Measurements from ENCODE around the gene BCAS3.

The BCAS3 gene

DNA sequence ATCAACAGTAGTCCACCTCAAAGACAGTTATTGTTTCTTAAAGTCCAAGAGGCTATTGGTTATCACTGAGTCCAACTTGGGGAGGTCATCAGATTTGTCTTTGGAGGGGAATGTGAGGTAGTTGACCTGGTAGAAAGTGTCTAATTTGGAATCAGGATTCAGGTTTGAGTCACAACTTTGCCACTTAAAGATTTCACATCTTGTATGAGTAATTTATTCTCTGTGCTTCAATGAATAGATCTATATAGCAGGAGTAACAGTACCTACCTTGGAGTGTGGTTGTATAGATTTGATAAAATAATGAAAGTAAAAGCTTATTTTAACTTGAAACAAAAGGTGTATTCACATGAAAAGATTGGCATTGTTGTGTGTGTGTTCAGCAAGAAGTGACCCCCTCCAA, 602.7 kb downstream of the BCAS3 start:
- no peak for DNase-seq

DNA sequence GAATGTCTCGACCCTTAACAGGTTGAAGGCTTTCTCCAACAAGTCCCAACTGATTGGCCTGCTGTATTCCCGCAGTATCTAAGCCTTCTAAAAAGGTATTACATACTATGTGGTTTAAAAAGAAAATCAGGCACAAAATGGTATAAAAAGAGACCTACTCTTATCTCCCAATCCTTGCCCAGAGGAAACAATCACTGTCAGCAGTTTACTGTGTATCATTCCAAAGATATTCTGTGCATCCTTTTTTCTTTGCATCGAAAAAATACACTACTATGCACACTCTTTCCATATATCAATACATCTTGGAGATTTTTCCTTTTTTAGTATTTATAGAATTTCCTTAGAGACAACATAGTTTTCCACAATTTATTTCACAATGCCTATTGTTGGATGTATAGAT, 603.2 kb downstream of the BCAS3 start:
- no peak for DNase-seq

DNA sequence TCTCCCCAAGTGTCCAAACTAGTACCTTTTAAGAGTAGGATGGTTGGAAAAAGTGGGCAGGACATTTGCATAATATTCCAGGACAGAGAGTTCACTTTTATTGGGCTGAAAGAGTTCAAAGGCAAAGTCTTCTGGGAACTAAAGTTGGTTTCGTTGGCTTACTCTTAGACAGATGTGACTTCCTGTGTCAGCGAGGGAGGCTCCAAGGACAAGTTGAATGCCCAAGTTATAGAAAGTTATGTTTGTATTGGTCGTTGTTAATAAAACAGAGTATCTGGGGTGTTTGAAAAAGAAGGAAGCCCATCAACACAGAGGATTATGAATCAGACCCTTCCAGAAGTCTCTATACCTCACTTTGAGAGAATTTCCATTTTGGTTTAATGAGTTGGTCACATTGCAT, 604.7 kb downstream of the BCAS3 start:
- DNase-seq = no peak

DNA sequence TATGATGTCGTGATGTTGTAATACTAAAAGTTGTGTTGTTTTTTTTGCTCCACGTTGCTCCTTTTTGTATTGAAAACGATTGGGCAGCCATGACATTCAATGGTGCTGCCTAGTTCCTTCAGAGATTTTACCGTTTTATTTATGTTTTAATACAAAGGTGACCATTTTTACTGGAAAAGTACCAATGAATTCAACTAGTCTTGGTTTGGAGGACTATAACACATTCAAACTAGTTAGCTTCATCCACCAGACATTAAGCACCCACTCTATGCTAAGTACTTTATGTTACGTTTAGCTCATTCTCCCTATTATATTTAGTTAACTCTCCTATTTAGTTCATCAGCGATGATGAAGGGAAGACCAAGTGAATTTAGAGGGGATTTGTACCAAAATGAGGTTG, 605.4 kb downstream of the BCAS3 start:
- DNase-seq = no peak

DNA sequence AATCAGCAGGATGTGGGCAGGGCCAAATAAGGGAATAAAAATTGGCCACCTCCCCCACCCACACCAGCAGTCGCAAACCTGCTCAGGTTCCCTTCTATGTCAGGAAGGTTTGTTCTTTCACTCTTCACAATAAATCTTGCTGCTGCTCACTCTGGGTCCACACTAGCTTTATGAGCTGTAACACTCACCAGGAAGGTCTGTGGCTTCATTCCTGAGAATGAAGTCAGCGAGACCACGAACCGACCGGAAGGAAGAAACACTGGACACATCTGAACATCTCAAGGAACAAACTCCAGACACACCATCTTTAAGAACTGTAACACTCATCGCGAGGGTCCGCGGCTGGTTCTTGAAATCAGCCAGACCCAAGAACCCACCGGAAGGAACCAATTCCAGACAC, 606.5 kb downstream of the BCAS3 start:
- no peak for DNase-seq

DNA sequence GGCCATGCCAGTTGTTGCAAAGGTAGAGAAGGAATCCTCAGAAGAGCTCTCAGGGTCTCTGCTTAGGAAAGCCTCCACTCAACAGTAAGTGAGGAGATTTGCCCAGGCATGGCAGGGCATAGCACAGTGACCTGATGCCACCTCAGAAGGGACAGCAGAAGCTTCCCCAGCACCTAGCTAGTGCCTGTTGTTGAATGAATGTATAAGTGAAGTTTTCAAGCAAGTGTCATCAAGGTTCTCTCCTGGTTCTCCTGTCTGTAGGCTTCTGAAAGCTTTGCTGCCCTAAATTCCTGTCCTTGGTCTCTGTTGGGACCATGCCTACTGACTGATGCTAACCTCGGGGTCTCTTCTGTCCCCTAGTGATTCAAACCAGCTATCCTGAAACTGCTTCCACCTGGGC, 607.1 kb downstream of the BCAS3 start:
- no peak for DNase-seq

DNA sequence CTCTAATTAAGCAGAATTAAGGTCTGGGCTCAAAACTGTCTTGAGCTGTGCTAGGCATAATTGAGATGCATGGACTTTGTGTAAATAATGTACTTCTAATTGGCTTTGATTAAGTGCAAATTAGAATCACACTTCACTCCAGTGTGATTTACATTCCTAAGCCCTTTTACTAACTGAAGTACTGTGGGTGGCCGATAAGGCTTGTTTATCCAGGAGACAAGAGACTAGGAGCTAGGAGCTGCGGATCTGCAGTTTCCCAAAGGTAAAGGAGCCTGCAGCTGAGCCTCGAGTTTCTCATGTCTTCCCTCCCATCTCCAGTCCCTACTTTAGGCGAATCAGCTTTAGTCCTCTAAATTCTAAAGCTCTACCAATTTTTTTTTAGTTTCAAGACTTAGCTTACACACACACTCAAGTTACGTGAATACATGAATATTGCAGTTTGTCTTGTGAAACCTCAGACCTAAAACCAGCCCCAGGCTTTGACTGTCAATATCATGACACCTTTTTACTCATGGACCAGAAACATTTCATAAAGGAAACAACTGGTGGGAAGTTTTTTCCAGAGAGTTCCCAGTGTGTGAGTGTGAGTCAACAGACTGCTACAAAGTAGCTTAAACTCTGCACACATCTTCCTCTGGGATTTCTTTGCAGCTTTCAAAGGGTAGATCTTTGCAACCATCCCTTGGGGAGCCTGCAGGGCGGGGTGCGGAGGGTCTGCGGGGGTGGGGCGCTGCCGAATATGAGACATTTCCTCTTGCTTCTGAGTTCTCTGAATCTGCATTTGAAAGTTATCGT, 608.1 kb downstream of the BCAS3 start:
- DNase-seq = no peak

DNA sequence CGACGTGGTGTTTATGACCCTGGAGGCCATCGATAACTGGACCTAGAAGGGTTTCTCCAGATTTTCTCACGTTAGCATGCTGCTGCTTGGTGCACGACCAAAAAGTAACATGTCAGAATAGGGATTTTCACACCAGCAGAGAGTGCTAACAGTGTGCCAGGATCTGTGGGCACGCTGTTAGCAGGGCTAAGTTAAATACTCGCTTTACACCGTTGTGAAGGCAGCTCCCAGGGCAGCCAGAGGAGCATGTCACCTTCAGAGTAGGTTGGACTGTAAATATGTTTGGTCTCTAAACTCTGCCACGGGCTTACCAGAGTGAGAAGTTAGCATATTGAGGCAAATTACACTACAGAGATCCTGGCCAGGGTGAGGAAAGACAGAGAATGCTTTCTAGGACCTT, 608.8 kb downstream of the BCAS3 start:
- no peak for DNase-seq

DNA sequence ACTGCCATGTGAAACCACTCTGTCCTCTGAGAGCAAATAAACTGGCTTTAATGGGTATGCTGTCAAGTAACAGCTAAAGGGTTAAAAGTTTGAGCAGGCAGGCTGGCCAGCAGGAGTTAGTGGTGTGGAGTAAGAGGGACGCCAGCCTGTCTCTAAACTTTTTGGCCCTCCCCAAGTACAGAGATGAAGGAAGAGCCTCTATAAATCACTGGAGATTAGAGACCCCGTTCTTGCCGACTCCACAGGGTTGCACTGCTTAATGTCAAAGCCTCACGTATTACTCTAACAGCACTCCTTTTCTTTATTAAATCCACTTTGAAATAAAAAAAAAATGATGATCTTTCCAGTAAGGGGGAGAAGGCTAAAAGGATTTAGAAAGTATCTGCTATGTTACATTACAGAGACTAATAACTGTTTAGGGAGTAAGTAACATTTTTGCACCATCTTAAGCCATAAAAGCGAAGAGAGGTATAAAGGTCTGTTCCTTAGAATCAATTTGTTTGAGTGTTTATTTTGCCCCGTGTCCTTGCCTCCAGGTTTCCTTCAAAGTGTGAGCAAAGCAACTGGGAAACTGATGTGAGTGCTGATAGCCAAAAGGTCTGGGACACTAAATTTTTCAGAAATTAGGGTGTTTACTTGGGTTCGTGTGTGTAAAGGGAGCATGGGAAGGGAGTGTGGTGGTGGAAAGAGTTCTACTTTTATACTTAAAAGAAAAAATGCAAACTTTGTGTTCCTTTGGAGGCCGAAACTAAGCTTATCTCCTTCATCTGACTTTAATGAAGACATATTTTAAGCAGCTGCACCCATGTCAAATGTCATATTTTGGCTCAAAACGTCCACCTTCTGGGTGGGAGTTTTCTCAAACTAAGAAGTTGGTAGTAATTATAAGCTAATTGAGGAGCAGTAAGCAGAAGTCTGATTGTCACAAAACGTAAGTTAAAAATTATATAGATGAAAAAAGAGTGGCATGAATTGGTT, 612.0 kb downstream of the BCAS3 start:
- no peak for DNase-seq

DNA sequence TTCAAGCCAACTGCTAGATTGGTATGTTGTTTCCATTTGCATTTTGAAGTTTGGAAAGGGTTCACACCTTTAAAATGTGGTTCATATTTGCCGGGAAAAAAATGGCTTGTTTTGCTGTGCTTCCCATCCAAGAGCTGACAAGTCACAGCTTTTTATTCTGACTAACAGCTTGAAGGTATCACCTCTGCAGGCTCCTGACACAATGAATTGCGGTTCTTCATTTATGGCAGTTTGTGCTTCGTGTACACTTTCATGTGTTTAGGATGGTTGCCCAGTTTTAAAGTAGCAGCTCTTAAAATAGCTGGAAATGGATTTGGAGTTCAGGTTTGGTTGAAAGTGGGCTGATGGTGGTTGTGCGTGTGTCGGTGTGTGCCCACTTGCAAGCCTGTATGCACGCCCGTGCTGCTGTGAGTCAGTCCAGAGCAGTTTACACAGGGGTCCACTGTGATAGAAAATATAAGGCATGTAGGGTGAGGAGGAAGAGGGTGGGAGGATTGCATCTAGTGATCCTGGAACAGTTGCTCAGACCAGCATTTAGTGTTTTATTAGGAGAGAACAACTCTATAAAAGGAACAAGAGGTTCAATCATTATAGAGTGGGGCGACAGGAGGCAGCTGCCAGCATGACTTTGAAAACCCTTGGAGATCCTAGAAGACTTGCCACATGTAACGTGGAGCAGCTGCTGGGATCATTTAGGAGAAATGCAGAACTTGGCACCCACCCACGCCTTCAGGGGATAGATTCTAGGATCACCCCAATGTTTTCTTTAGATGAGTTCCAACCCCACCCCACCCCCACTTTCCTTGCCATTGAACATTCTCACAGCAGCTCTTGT, 614.0 kb downstream of the BCAS3 start:
- peak; percentile 4 for DNase-seq

DNA sequence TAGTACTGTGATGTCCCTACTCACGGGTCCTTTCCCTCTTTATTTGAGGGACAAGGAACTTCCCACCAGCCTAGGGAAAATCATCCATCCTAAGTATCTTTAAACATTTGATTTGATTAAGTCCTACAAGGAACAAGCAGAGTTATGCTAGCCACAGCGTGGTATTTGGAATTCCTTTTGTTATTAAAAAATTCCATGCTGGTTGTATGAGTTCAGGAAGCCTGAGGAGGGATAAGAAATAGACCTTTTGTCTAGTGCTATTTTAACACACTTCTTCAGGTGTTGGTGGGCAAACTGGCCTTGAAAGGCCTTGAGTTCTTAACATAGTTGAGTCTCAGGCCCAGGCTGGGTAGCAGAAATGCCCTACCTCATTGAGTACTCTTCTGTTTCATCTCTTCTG, 616.6 kb downstream of the BCAS3 start:
- no peak for DNase-seq

DNA sequence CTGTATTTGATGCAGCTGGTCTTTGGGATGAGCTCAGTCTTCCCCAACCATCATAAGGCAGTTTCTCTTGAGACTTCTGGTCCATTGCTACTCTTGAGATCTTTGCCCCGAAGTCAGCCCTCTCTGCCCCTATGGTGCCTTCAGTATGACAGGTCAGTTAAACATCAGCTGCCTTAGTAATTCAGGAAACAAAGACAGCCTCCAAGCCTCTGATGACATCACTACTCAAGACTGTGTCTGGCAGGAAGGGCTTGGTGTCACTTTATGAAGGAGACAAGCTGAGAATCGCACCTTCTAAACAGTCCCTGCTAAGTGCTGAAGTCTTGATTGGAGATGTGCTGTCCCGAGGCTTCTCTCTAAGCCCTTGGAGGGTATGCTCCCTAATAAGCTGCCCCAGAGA, 617.1 kb downstream of the BCAS3 start:
- no peak for DNase-seq

DNA sequence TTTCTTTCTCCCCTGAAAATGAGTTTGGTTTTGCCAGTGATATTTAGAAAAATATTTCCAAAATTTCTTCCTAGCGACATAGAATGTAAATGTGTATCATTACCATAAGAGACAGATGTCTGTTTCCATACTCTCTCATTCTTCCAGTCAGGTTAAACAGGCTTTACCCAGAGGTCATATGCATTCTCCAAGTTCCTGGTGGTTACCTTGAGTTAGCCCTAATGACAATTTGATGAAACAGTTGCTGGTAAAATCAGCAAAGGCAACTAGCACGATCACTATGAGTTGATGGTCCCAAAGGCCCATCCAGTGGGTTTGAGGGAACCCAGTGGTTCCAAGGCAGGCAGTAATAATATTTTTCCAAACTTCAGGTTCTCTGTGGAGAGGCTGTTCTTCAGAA, 618.4 kb downstream of the BCAS3 start:
- DNase-seq = no peak

DNA sequence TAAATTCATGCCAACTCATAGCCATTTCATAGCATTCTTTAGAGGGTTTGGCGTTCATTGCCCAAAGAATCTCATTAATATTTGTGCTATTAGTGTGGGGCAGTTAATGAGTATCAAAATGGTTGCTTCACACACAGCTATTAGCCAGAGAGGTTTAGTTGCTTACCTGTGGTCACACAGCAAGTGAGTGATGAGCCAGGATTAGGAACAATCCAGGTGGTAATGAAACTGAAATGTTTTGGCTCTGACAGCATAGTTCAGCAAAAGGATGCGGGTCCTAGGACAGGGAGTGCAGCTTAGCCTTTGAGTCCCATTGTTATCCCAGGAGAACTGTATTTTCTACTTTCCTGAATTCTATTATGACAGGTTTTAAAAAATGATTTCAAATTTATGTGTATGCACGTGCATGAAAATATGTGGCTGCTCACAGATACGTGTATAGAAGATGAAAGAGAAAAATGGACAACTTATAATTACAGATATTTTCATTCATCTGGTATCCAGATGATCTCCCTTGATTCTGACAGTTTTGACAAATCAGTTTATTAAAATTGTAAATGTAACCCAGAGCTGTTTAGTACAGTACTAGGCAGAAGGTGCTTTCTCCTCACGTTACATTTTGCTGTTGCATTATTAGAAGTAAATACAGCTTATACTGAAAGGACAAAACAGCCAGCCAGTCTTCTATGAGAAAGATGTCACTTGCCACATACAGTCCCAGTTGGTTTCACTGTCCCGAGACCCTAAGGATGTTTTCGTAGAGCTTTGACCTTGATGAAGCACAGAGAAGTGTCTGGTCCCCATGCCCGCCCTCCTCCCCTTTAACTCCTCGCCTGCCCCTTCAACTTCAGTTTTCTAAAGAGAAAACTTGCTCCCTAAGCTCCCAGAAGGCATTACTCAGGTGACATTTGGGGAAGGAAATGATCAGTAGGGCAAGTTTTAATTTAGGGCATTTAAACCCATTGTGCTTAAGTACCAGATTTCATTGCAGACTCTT, 622.2 kb downstream of the BCAS3 start:
- no peak for DNase-seq

DNA sequence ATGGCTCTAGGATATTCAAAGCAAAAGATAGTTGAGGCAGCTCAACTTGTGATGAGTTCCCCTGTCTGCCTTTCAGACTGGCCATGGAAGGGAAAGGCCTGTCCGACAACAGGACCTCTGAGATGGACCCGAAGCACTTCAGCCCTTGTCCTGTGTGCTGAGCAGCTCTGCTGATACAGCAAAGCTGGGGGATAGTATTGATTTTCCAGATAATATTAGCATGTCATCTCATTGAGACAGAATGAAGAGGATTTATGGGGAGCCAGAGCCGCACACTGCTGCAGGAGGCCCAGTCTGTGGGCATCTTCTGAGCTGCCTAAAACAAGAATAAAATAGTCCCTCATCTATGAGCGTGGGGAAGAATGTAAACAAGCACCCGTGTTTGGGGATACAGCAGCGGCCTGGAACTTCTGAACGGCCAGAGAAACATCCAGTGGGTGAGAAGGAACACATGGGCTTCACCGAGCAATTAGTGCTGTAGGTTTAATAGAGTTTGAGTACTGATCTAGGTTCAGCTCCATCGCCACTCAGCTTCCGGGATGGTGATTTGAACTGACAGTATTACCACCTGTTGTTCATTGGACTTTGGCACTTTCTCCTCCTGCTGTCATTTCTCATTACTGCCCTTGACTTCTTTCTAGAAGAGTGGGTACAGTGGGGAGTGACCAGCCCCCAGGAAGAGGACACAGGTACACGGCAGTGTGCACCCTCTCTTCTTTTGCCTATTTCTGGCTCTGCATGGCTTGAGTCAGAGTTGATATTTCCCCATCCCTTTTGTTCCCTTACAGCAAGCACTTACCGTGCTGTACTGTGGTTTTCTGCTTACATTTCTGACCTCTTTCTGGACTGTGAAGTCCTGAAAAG, 625.5 kb downstream of the BCAS3 start:
- no peak for DNase-seq

DNA sequence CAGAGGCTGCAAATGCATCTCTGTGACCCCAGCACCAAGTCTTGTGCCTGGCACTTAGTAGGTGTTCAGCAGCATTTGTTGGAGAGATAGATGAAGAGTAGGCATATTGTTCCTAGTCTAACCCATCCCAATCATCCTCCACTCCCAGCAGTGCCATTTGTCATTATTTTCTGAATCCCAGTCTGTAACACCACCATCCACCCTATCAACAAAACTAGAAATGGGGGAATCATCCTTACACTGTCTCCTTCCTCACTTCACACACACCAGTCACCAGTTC, 626.1 kb downstream of the BCAS3 start:
- no peak for DNase-seq

DNA sequence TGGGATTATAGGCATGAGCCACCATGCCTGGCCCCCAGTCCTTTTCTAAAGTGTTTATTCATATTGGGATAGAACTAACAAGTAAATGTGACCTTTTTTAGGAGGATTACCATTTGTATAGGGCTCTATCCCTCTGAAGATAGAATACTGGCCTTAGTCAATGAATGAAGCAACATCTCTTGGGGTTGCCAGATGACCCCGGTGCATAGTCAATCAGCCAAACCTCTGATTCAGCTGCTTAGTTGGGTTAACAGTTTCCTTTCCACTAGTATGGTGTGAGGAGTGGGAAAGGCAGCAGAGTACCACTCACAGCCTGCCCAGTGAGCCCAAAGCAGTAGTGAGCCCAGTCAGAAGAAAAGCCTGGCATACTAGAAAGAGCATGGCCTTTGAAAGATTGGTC, 627.4 kb downstream of the BCAS3 start:
- no peak for DNase-seq

DNA sequence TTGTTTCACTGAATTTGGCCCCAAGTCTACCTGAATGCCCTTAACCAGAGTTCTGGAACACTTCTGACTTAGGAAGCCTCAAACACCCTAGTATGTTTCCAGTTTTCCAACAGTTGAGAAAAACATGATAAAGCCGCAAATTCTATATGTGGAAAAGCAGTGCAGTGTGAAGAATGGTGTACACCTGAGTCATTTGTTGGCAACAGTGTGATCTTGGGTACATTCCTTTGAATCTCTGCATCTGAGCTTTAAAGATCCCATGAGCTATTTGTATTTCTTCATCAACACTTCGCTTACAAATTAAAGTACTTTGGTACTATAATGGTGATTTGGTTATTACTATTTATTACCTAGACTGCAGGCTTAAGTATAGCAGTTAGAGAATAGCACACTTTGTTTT, 628.4 kb downstream of the BCAS3 start:
- no peak for DNase-seq

DNA sequence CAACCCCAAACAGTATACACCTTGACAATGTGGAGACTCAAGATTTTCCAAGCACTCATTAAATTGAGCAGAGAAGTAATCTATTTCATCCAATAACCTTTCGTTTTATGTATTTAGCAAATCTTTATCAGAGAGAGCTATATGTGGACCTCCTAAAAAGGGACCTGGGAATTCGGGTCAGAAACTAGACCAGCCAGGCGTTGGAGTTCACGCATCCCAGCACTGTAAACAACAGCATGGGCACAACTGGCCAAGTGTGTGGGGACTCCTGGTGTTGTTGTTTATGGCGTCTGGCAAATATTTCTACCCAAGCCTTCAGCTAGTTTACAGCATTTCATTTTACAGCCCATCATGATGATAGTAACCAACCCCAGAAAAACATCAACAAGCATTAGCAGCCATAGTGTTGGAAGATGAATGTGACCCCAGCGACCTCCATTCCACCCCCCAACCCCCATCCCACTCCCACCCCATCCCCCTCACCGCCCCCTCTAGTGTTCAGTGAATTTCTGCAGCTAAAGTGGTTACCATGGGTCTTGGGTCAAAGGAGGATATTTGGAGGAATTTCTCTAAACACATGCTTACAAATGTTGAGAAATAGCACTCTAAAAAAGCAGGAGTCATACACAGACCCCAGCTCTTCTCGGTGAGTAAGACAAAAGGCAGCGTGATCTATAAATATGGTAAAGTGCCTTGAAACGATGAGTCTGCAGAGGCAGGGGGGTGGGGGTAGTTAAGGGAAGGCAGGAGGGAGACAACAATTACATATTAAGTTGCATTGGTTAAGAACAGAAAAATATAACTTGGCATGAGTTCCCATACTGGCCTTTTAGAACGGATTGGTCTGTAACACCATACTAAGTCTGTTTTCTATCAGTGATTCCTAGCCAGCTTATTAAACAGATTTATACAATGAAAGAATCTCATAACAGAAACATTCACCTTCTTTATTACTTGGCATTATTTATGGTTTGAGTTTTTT, 630.5 kb downstream of the BCAS3 start:
- DNase-seq = no peak
